Progenitor cell of endocrine pancreas (in vitro differentiated cells): Measurements from ENCODE around the gene SUPV3L1. TPM values are rescaled to one million over a fixed set of nuclear protein-coding genes. Genes with fewer than 3 reads are reported as not detected.

Experiments used
- DNase-seq: peaks from one replicate; pipeline ENCODE4 v3.0.0; 2021; ENCODE audit warnings: low spot score; ENCODE audit not compliant: unreplicated experiment
- H3K27ac Mint-ChIP-seq: 2 replicates; pipeline ENCODE4 v1.8.0; 2021; ENCODE audit warnings: mild to moderate bottlenecking, moderate library complexity, mixed read lengths
- H3K27me3 Mint-ChIP-seq: 2 replicates; pipeline ENCODE4 v1.8.0; 2021; ENCODE audit warnings: mixed read lengths
- H3K36me3 Mint-ChIP-seq: 2 replicates; pipeline ENCODE4 v1.8.0; 2022; ENCODE audit warnings: mixed read lengths; ENCODE audit not compliant: insufficient read depth
- H3K4me1 Mint-ChIP-seq: 2 replicates; pipeline ENCODE4 v1.8.0; 2021; ENCODE audit warnings: low read depth, mixed read lengths
- H3K4me3 Mint-ChIP-seq: 2 replicates; pipeline ENCODE4 v1.8.0; 2021; ENCODE audit warnings: low read depth, mild to moderate bottlenecking, moderate library complexity, mixed read lengths
- H3K9me3 Mint-ChIP-seq: 2 replicates; pipeline ENCODE4 v1.8.0; 2021; ENCODE audit warnings: low read depth, mixed read lengths
- total RNA-seq: library from RNA; stranded (reverse); gene quantifications from 2 replicates; pipeline ENCODE4 v1.2.1, GENCODE V29; 2021
- TF ChIP-seq, protein P1 (sequence below): fragments of 200-600 bp; sonication (generic); IDR thresholded peaks from one replicate; pipeline ENCODE4 v1.5.0; 2021; ENCODE audit warnings: antibody characterized with exemption, mild to moderate bottlenecking; ENCODE audit not compliant: unreplicated experiment

Gene SUPV3L1
- total RNA-seq, 1 donor from 2014 or later: 36.6 TPM

DNA sequence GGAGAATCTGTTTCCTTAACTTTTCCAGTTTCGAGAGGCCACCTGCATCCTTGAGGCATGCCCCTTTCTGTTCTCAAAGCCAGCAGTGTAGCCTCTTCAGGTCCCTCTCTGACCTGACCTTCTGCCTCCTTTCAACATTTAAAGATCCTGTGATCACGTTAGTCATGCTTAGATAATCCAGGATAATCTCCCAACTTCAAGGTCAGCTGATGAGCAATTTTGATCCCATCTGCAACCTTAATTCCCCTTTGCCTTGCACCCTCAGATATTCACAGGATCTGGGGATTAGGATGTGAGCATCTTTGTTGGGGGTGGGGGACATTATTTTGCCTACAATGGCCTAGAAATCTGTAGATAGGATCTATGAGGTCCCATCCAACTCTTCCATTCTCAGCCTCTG, 48.1 kb downstream of the SUPV3L1 start:
- TF ChIP-seq, protein P1, sequence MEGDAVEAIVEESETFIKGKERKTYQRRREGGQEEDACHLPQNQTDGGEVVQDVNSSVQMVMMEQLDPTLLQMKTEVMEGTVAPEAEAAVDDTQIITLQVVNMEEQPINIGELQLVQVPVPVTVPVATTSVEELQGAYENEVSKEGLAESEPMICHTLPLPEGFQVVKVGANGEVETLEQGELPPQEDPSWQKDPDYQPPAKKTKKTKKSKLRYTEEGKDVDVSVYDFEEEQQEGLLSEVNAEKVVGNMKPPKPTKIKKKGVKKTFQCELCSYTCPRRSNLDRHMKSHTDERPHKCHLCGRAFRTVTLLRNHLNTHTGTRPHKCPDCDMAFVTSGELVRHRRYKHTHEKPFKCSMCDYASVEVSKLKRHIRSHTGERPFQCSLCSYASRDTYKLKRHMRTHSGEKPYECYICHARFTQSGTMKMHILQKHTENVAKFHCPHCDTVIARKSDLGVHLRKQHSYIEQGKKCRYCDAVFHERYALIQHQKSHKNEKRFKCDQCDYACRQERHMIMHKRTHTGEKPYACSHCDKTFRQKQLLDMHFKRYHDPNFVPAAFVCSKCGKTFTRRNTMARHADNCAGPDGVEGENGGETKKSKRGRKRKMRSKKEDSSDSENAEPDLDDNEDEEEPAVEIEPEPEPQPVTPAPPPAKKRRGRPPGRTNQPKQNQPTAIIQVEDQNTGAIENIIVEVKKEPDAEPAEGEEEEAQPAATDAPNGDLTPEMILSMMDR: no peak
- Mint-ChIP-seq H3K4me1 (peaks cover 6% of the 10 kb centered on the region), H3K27ac (no peak overlapping the region), H3K27me3 (peaks cover 14% of the 10 kb centered on the region), H3K36me3 (no peaks in the 10 kb centered on the region), H3K4me3 (no peak overlapping the region), H3K9me3 (no peaks in the 10 kb centered on the region)
- DNase-seq: no peak

- peaks cover 6% of the 10 kb centered on the region for H3K4me1 Mint-ChIP-seq
- H3K27ac Mint-ChIP-seq: no peak overlapping the region
- no peaks in the 10 kb centered on the region for H3K36me3 Mint-ChIP-seq
- no peak for DNase-seq
- peaks cover 16% of the 10 kb centered on the region for H3K27me3 Mint-ChIP-seq
- no peak overlapping the region for H3K4me3 Mint-ChIP-seq
- H3K9me3 Mint-ChIP-seq: no peaks in the 10 kb centered on the region
- TF ChIP-seq, protein P1: no peak
These were observed 49.5 kb downstream of the SUPV3L1 start for GRCh38 chr10:69229616-69229916.

DNA sequence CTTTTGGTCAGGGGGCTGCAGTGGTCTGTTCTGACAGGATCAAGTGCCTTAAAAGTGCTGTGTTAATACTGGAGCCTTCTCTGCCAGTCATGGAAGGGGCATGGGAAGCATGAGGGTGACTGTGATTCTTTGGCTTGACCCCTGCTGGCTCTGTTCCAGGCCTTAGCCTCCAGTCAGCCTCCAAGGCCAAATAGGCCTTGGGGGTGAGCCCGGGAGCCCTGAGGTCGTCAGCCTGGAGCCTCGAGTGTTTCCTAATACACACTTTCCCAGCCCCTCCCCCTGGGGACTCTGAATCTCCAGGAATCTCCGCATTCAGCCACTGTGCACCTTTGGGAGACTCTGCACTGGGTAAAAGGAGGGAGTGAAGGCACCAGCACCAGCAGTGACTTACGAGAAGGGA, 50.1 kb downstream of the SUPV3L1 start:
- H3K4me1 Mint-ChIP-seq: peaks cover 3% of the 10 kb centered on the region
- no peak for DNase-seq
- no peaks in the 10 kb centered on the region for H3K9me3 Mint-ChIP-seq
- no peak overlapping the region for H3K27ac Mint-ChIP-seq
- TF ChIP-seq, protein P1: no peak
- peaks cover 14% of the 10 kb centered on the region for H3K27me3 Mint-ChIP-seq
- H3K36me3 Mint-ChIP-seq: no peaks in the 10 kb centered on the region
- H3K4me3 Mint-ChIP-seq: no peak overlapping the region

- DNase-seq: no peak
- H3K27me3 Mint-ChIP-seq: peaks cover 14% of the 10 kb centered on the region
- H3K27ac Mint-ChIP-seq: no peak overlapping the region
- peaks cover 3% of the 10 kb centered on the region for H3K4me1 Mint-ChIP-seq
- H3K36me3 Mint-ChIP-seq: no peaks in the 10 kb centered on the region
- no peak overlapping the region for H3K4me3 Mint-ChIP-seq
- H3K9me3 Mint-ChIP-seq: no peaks in the 10 kb centered on the region
- TF ChIP-seq, protein P1: no peak
These were observed 52.2 kb downstream of the SUPV3L1 start for GRCh38 chr10:69232252-69232651.

DNA sequence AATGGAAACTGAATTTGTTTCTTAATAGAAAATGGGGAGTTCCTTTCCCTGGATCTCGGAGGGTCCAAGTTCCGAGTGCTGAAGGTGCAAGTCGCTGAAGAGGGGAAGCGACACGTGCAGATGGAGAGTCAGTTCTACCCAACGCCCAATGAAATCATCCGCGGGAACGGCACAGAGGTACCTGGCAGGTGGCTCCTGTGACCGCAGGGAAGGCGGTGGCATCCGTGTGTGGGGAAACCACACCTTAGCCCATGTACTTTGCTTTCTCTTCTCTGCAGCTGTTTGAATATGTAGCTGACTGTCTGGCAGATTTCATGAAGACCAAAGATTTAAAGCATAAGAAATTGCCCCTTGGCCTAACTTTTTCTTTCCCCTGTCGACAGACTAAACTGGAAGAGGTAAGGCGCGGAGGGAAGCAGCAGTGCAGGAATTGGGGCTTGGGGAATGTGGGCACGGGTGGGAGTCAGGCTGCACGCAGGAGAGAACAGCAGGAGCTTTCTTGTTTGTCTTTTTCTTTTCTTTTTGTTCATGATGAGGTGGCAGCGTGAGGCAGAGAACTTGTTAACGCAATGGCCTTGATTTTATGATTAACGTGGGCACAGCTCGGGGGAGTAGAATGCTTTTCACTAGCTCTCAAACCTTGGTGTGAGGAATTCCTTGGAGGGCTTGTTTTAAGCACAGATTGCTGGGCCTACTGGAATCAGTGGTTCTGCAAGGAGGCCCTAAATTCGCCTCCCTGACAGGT, 52.9 kb downstream of the SUPV3L1 start:
- Mint-ChIP-seq H3K4me1 (peaks cover 3% of the 10 kb centered on the region), H3K4me3 (no peak overlapping the region), H3K36me3 (no peaks in the 10 kb centered on the region), H3K27me3 (peaks cover 18% of the 10 kb centered on the region), H3K9me3 (no peaks in the 10 kb centered on the region), H3K27ac (no peak overlapping the region)
- TF ChIP-seq, protein P1: no peak
- no peak for DNase-seq
